ENCODE data around the gene FRYL. TPM values are rescaled to one million over a fixed set of nuclear protein-coding genes. Genes with fewer than 3 reads are reported as not detected.
"Not testable (repeated sequence)": the region's sequence is repeated elsewhere in the genome, so short reads cannot be mapped to it uniquely, and the experiment has no call there.

Gene FRYL
- polyA plus RNA-seq, 4 donors: 17.0 to 78.4 (median 21.4) TPM

DNA sequence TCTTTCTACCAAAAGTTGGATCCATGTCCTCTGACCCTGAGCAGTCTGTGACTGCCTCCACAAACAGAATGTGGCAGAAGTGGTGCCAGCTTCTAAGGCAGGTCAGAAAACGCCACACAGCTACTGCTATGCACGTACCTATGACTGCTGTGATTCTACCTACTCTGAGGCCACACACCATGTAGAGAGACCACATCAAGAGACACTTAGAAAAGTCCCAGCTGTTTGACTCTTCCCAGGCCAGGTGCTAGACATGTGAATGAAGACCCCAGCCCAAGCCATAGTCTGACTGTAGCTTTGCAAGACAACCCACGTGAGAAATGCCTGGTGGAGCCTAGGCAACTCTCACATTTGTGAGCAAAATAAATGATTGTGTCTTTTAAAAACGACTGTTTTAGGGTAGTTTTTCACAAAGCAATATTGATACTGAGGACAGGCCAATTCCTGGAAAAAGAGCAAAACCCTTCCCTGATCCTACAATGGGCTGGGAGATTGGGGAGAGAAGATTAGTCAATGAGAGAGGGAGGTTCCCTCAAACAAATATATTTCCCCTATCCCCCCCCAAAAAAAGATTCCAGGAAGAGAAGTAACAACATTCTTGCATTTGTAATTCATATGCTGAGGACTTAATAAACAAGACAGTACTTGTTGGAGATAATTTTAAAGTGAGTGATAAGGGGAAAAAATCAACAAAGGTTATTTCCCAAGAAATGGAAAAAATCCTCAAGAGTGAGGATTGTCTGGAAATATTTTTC lies 33.3 kb downstream of the FRYL start:
- DNase-seq (no peak), FAIRE-seq (no peak)
- Histone ChIP-seq H3K4me1 (ENCODE audit: control insufficient read depth in 3 of 3, insufficient read depth in 2 of 3, low read depth in 1 of 3, low read length in 2 of 3) (peaks cover 0 to 4% (median 1%) of the 10 kb centered on the region in 3 donors), H3K27ac (ENCODE audit: low read depth in 1 of 3, low read length in 2 of 3) (no peak overlapping the region), H3K27me3 (ENCODE audit: control insufficient read depth in 3 of 3, insufficient read depth in 3 of 3, low read length in 3 of 3) (no peaks in the 10 kb centered on the region), H3K4me3 (ENCODE audit: low read depth in 1 of 3, low read length in 3 of 3) (no peak overlapping the region), H3K36me3 (ENCODE audit: control insufficient read depth in 3 of 3, insufficient read depth in 2 of 3, low read depth in 1 of 3, low read length in 3 of 3) (no peaks in the 10 kb centered on the region), H3K9me3 (ENCODE audit: control insufficient read depth in 2 of 2, insufficient read depth in 1 of 2, low read depth in 1 of 2, low read length in 1 of 2) (no peaks in the 10 kb centered on the region)
- WGBS, 3 donors: 64 to 72% (median 68%) methylated on average over 4 of the region's 4 CpGs

- not testable (repeated sequence) for FAIRE-seq; H3K36me3 ChIP-seq (ENCODE audit: control insufficient read depth in 3 of 3, insufficient read depth in 2 of 3, low read depth in 1 of 3, low read length in 3 of 3); DNase-seq; H3K4me1 ChIP-seq (ENCODE audit: control insufficient read depth in 3 of 3, insufficient read depth in 2 of 3, low read depth in 1 of 3, low read length in 2 of 3); H3K27me3 ChIP-seq (ENCODE audit: control insufficient read depth in 3 of 3, insufficient read depth in 3 of 3, low read length in 3 of 3); H3K4me3 ChIP-seq (ENCODE audit: low read depth in 1 of 3, low read length in 3 of 3); H3K27ac ChIP-seq (ENCODE audit: low read depth in 1 of 3, low read length in 2 of 3); H3K9me3 ChIP-seq (ENCODE audit: control insufficient read depth in 2 of 2, insufficient read depth in 1 of 2, low read depth in 1 of 2, low read length in 1 of 2)
- 95 to 99% (median 95%) methylated on average over 4 to 5 of the region's 5 CpGs for whole genome bisulfite sequencing, 3 donors
Measured at GRCh38 chr4:48745223-48745622, 34.9 kb downstream of the FRYL start.

DNA sequence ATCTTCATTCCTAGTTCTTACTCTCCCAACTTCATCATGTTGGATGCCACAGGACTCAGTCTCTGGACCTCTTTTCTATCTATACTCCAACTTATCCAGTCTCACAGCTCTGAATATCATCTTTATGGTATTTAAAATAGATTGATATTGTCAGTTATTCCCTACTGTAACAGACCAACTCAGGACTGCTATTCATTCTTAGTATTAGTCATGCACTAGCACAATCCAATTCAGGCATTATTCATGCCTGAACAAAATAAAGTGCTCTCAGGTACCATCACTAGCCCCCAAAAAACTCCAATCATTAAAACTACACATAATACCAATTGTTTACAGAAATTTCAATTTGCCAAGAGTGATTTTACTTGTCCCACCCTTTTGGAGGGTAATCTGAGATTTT lies 37.7 kb downstream of the FRYL start:
- Histone ChIP-seq H3K4me1 (ENCODE audit: control insufficient read depth in 3 of 3, insufficient read depth in 2 of 3, low read depth in 1 of 3, low read length in 2 of 3) (peaks cover 0 to 11% (median 2%) of the 10 kb centered on the region in 3 donors), H3K9me3 (ENCODE audit: control insufficient read depth in 2 of 2, insufficient read depth in 1 of 2, low read depth in 1 of 2, low read length in 1 of 2) (peaks cover 0 to 4% of the 10 kb centered on the region in 2 donors), H3K36me3 (ENCODE audit: control insufficient read depth in 3 of 3, insufficient read depth in 2 of 3, low read depth in 1 of 3, low read length in 3 of 3) (no peaks in the 10 kb centered on the region), H3K27ac (ENCODE audit: low read depth in 1 of 3, low read length in 2 of 3) (no peak overlapping the region), H3K4me3 (ENCODE audit: low read depth in 1 of 3, low read length in 3 of 3) (no peak overlapping the region), H3K27me3 (ENCODE audit: control insufficient read depth in 3 of 3, insufficient read depth in 3 of 3, low read length in 3 of 3) (no peaks in the 10 kb centered on the region)
- no peak for DNase-seq
- no peak for FAIRE-seq

DNA sequence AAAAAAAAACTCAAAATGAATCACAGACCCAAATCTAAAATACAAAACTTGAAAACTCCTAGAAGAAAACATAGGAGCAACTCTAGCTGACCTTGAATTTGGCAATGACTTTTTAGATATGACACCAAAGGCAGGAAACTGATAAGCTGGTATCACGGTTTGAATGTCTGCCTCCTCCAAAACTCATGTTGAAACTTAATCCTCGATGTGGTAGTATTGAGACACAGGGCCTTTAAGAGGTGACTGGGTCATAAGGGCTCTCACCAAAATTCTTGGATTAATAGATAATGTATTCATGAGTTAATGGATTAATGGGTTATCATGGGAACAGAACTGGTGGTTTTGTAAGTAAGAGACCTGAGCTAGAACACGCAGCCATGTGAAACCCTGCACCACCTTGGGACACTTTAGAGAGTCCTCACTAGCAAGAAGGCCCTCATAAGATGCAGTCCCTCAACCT lies 40.5 kb downstream of the FRYL start:
- H3K27me3 ChIP-seq (ENCODE audit: control insufficient read depth in 3 of 3, insufficient read depth in 3 of 3, low read length in 3 of 3): no peaks in the 10 kb centered on the region
- peaks cover 0 to 11% (median 3%) of the 10 kb centered on the region in 3 donors for H3K4me1 ChIP-seq (ENCODE audit: control insufficient read depth in 3 of 3, insufficient read depth in 2 of 3, low read depth in 1 of 3, low read length in 2 of 3)
- DNase-seq: no peak
- no peak for FAIRE-seq
- H3K9me3 ChIP-seq (ENCODE audit: control insufficient read depth in 2 of 2, insufficient read depth in 1 of 2, low read depth in 1 of 2, low read length in 1 of 2): peaks cover 0 to 4% of the 10 kb centered on the region in 2 donors
- H3K27ac ChIP-seq (ENCODE audit: low read depth in 1 of 3, low read length in 2 of 3): peak overlapping the region in 1 of 3 donors; percentile 20
- 57 to 64% (median 62%) methylated on average over 3 of the region's 3 CpGs for WGBS, 3 donors
- no peaks in the 10 kb centered on the region for H3K36me3 ChIP-seq (ENCODE audit: control insufficient read depth in 3 of 3, insufficient read depth in 2 of 3, low read depth in 1 of 3, low read length in 3 of 3)
- H3K4me3 ChIP-seq (ENCODE audit: low read depth in 1 of 3, low read length in 3 of 3): no peak overlapping the region

DNA sequence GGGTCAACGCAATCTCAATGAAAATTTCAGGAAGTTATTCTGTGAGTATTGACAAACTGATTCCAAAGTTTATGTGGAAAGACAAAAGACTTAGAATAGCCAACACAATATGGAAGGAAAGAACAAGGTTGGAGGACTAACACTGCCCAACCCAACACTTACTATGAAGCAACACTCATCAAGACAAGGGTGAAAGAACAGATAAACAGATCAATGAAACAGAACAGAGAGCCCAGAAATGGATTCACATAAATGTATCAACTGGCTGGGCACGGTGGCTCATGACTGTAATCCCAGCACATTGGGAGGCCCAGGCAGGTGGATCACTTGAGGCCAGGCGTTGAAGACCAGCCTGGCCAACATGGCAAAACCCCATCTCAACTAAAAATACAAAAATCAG lies 41.2 kb downstream of the FRYL start:
- Histone ChIP-seq H3K27ac (ENCODE audit: low read depth in 1 of 3, low read length in 2 of 3) (no peak overlapping the region), H3K9me3 (ENCODE audit: control insufficient read depth in 2 of 2, insufficient read depth in 1 of 2, low read depth in 1 of 2, low read length in 1 of 2) (peaks cover 0 to 4% of the 10 kb centered on the region in 2 donors), H3K4me1 (ENCODE audit: control insufficient read depth in 3 of 3, insufficient read depth in 2 of 3, low read depth in 1 of 3, low read length in 2 of 3) (peaks cover 0 to 11% (median 3%) of the 10 kb centered on the region in 3 donors), H3K4me3 (ENCODE audit: low read depth in 1 of 3, low read length in 3 of 3) (no peak overlapping the region), H3K36me3 (ENCODE audit: control insufficient read depth in 3 of 3, insufficient read depth in 2 of 3, low read depth in 1 of 3, low read length in 3 of 3) (no peaks in the 10 kb centered on the region), H3K27me3 (ENCODE audit: control insufficient read depth in 3 of 3, insufficient read depth in 3 of 3, low read length in 3 of 3) (no peaks in the 10 kb centered on the region)
- WGBS, 3 donors: 94 to 95% (median 95%) methylated on average over 3 of the region's 3 CpGs
- FAIRE-seq: no peak
- DNase-seq: no peak

GRCh38 chr4:48728906-48729496 lies 51.1 kb downstream of the FRYL start:
- H3K27me3 ChIP-seq (ENCODE audit: control insufficient read depth in 3 of 3, insufficient read depth in 3 of 3, low read length in 3 of 3); H3K36me3 ChIP-seq (ENCODE audit: control insufficient read depth in 3 of 3, insufficient read depth in 2 of 3, low read depth in 1 of 3, low read length in 3 of 3); DNase-seq; H3K27ac ChIP-seq (ENCODE audit: low read depth in 1 of 3, low read length in 2 of 3); FAIRE-seq; H3K4me1 ChIP-seq (ENCODE audit: control insufficient read depth in 3 of 3, insufficient read depth in 2 of 3, low read depth in 1 of 3, low read length in 2 of 3); H3K9me3 ChIP-seq (ENCODE audit: control insufficient read depth in 2 of 2, insufficient read depth in 1 of 2, low read depth in 1 of 2, low read length in 1 of 2); H3K4me3 ChIP-seq (ENCODE audit: low read depth in 1 of 3, low read length in 3 of 3): not testable (repeated sequence)
- 81 to 91% (median 86%) methylated on average over 14 to 15 of the region's 15 CpGs for WGBS, 3 donors

DNA sequence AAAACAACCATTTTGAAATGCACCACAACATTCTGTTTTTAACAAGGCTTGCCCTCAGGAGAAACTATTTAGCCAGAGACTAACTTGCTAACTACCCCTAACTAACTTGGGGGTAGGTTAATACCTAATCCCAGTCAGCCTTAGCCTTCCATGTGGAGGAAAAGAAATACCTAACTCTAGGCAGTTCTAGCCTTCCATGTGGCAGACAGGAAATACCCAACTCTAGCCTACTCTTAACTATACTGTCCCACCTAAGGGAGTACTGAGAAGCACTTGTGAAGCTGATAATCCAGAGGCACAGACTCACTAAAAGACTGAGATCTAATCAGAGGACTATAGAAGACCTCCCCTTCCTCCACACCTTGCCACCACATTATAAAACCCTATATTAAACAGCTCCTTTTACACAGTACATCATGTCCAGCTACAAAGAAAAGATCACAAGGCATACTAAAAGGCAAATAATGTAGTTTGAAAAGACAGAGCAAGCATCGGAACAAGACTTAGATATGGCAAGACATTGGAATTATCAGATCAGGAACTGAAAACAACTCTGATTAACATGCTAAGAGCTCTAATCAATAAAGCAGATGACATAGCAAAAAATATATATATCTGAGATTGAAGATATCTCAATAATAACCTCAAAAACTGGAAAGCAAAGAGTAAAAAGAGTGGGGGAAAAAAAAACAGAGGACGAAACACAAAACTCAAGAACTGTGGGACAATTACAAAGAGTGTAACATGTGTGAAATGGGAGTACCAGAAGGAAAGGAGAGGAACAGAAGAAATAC lies 52.2 kb downstream of the FRYL start:
- Histone ChIP-seq H3K4me3 (ENCODE audit: low read depth in 1 of 3, low read length in 3 of 3) (no peak overlapping the region), H3K27ac (ENCODE audit: low read depth in 1 of 3, low read length in 2 of 3) (no peak overlapping the region), H3K4me1 (ENCODE audit: control insufficient read depth in 3 of 3, insufficient read depth in 2 of 3, low read depth in 1 of 3, low read length in 2 of 3) (peaks cover 0 to 4% (median 4%) of the 10 kb centered on the region in 3 donors), H3K27me3 (ENCODE audit: control insufficient read depth in 3 of 3, insufficient read depth in 3 of 3, low read length in 3 of 3) (no peaks in the 10 kb centered on the region), H3K9me3 (ENCODE audit: control insufficient read depth in 2 of 2, insufficient read depth in 1 of 2, low read depth in 1 of 2, low read length in 1 of 2) (peaks cover 0 to 8% of the 10 kb centered on the region in 2 donors), H3K36me3 (ENCODE audit: control insufficient read depth in 3 of 3, insufficient read depth in 2 of 3, low read depth in 1 of 3, low read length in 3 of 3) (peaks cover 0 to 6% (median 0%) of the 10 kb centered on the region in 3 donors)
- DNase-seq: no peak
- WGBS, 3 donors: 94 to 97% (median 96%) methylated on average over 2 of the region's 2 CpGs
- FAIRE-seq: no peak

- Histone ChIP-seq H3K4me1 (ENCODE audit: control insufficient read depth in 3 of 3, insufficient read depth in 2 of 3, low read depth in 1 of 3, low read length in 2 of 3) (peaks cover 0 to 4% (median 4%) of the 10 kb centered on the region in 3 donors), H3K9me3 (ENCODE audit: control insufficient read depth in 2 of 2, insufficient read depth in 1 of 2, low read depth in 1 of 2, low read length in 1 of 2) (peaks cover 0 to 10% of the 10 kb centered on the region in 2 donors), H3K27me3 (ENCODE audit: control insufficient read depth in 3 of 3, insufficient read depth in 3 of 3, low read length in 3 of 3) (no peaks in the 10 kb centered on the region), H3K4me3 (ENCODE audit: low read depth in 1 of 3, low read length in 3 of 3) (no peak overlapping the region), H3K27ac (ENCODE audit: low read depth in 1 of 3, low read length in 2 of 3) (no peak overlapping the region), H3K36me3 (ENCODE audit: control insufficient read depth in 3 of 3, insufficient read depth in 2 of 3, low read depth in 1 of 3, low read length in 3 of 3) (peaks cover 0 to 6% (median 0%) of the 10 kb centered on the region in 3 donors)
- FAIRE-seq: no peak
- DNase-seq: no peak
- 90 to 93% (median 93%) methylated on average over 7 of the region's 7 CpGs for WGBS, 3 donors
Measured at GRCh38 chr4:48725414-48725813, 54.7 kb downstream of the FRYL start.

Data from small intestine (tissue), 7 donors.